RCC 7860 (cell line): ENCODE results near the gene AKT3.

Source experiments
- DNase-seq: peaks from one replicate; pipeline ENCODE4 v3.0.0-alpha.2; 2015; ENCODE audit warnings: low spot score
- FAIRE-seq: peaks from 2 replicates; lab custom pipeline; 2012; peaks lifted over from hg19 to GRCh38; lab: Jason Lieb, UNC

Gene AKT3

GRCh38 chr1:243529512-243529911 is 320.5 kb downstream of the AKT3 start:
- no peak for FAIRE-seq
- DNase-seq = no peak

GRCh38 chr1:243528459-243529121 is 321.5 kb downstream of the AKT3 start:
- FAIRE-seq (no peak), DNase-seq (no peak)

- no peak for FAIRE-seq
- DNase-seq = no peak
Observed at GRCh38 chr1:243526180-243526579, 323.9 kb downstream of the AKT3 start.

- DNase-seq (peak; percentile 85), FAIRE-seq (peak; percentile 90)
Observed at GRCh38 chr1:243525085-243525487, 325.0 kb downstream of the AKT3 start.

GRCh38 chr1:243523766-243524165 is 326.3 kb downstream of the AKT3 start:
- DNase-seq (no peak), FAIRE-seq (no peak)

GRCh38 chr1:243520831-243521230 is 329.2 kb downstream of the AKT3 start:
- FAIRE-seq = no peak

GRCh38 chr1:243514927-243515326 is 335.1 kb downstream of the AKT3 start:
- FAIRE-seq (no peak), DNase-seq (no peak)

More at GRCh38 chr1:243520831-243521230, 329.2 kb downstream of the AKT3 start:
- DNase-seq = no peak

- FAIRE-seq = peak; percentile 88
- peak; percentile 66 for DNase-seq
Observed at GRCh38 chr1:243513726-243514491, 336.1 kb downstream of the AKT3 start.

GRCh38 chr1:243510928-243511327 is 339.1 kb downstream of the AKT3 start:
- DNase-seq (no peak), FAIRE-seq (no peak)

GRCh38 chr1:243508943-243509342 is 341.1 kb downstream of the AKT3 start:
- DNase-seq (no peak), FAIRE-seq (no peak)

- no peak for FAIRE-seq
- no peak for DNase-seq
Observed at GRCh38 chr1:243508303-243508713, 341.7 kb downstream of the AKT3 start.

- no peak for FAIRE-seq
Observed at GRCh38 chr1:243507672-243508302, 342.3 kb downstream of the AKT3 start.

GRCh38 chr1:243507001-243507671 is 342.9 kb downstream of the AKT3 start:
- no peak for FAIRE-seq
- DNase-seq = no peak

More at GRCh38 chr1:243507672-243508302, 342.3 kb downstream of the AKT3 start:
- DNase-seq = no peak

GRCh38 chr1:243505986-243506689 is 343.9 kb downstream of the AKT3 start:
- no peak for FAIRE-seq

GRCh38 chr1:243503155-243503554 is 346.9 kb downstream of the AKT3 start:
- FAIRE-seq (no peak), DNase-seq (no peak)

More at GRCh38 chr1:243505986-243506689, 343.9 kb downstream of the AKT3 start:
- no peak for DNase-seq

GRCh38 chr1:243501002-243501401 is 349.0 kb downstream of the AKT3 start:
- FAIRE-seq (no peak), DNase-seq (no peak)

- DNase-seq = no peak
- no peak for FAIRE-seq
Observed at GRCh38 chr1:243500512-243500911, 349.5 kb downstream of the AKT3 start.

GRCh38 chr1:243499711-243500110 is 350.3 kb downstream of the AKT3 start:
- no peak for DNase-seq
- no peak for FAIRE-seq

GRCh38 chr1:243499248-243499647 is 350.8 kb downstream of the AKT3 start:
- no peak for FAIRE-seq
- DNase-seq = no peak

- DNase-seq (no peak), FAIRE-seq (no peak)
Observed at GRCh38 chr1:243497939-243498681, 351.9 kb downstream of the AKT3 start.
